Esophagus muscularis mucosa (tissue), 4 donors: Measurements from ENCODE around the gene TEAD1.

Source experiments
- CTCF ChIP-seq, 3 experiments: fragments of 200-600 bp in 2 of 3; fragments of 450-650 bp in 1 of 3; sonication (generic) in 2 of 3; IDR thresholded peaks; one replicate each; pipeline ENCODE4 v1.5.1; 2017 to 2019; ENCODE audit warnings: antibody characterized with exemption in 3 of 3, mild to moderate bottlenecking in 2 of 3, moderate library complexity in 1 of 3
- EP300 ChIP-seq: sonication (generic); formaldehyde crosslinking; IDR thresholded peaks from one replicate; pipeline ENCODE4 v1.6.1; 2017; ENCODE audit warnings: antibody characterized with exemption
- POLR2A ChIP-seq: fragments of 450-650 bp; IDR thresholded peaks from one replicate; pipeline ENCODE4 v1.6.1; 2017; ENCODE audit warnings: antibody characterized with exemption, moderate library complexity, mild to moderate bottlenecking, low read depth
- POLR2AphosphoS5 ChIP-seq, 2 donors: sonication (generic); formaldehyde crosslinking; IDR thresholded peaks; one replicate each; pipeline ENCODE4 v1.6.1; 2017; ENCODE audit warnings: antibody characterized with exemption in 2 of 2

GRCh38 chr11:12687740-12688139, 13.5 kb downstream of the TEAD1 start:
- TF ChIP-seq CTCF (IDR thresholded peaks at IDR 0.05) = no peak
- TF ChIP-seq EP300 = no peak
- TF ChIP-seq POLR2A = no peak
- TF ChIP-seq POLR2AphosphoS5 (IDR thresholded peaks at IDR 0.05) = no peak
